Measurements from ENCODE around the gene LDLRAD2.

DNA sequence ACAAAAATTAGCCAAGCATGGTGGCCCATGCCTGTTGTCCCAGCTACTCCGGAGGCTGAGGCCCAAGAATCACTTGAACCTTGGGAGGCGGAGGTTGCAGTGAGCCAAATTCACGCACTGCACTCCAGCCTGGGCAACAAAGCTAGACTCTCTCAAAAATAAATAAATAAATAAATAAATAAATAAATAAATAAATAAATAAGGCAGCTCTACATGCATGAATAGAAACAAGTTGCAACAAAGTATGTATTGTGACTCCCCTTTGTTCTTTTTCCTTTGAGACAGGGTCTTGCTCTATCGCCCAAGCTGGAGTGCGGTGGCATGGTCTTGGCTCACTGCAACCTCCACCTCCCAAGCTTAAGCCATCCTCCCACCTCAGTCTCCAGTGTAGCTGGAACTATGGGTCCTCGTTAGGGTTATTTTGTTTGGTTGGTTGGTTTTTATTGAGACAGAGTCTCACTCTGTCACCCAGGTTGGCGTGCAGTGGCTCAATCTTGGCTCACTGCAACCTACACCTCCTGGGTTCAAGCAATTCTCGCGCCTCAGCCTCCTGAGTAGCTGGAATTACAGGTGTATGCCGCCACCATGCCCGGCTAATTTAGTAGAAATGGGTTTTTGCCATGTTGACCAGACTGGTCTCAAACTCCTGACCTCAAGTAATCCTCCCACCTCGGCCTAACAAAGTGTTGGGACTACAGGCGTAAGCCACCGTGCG, 37.1 kb upstream of the LDLRAD2 start:
- no peak for TF ChIP-seq FOXK2 (IDR thresholded peaks at IDR 0.05)
- no peak for TF ChIP-seq CTBP1 (IDR thresholded peaks at IDR 0.05; ENCODE audit: borderline replicate concordance)
- no peak for TF ChIP-seq NFRKB (IDR thresholded peaks at IDR 0.05)
- no peak for TF ChIP-seq ELF4 (IDR thresholded peaks at IDR 0.05)
- TF ChIP-seq FOXM1 (IDR thresholded peaks at IDR 0.05; ENCODE audit: borderline replicate concordance), result no peak
- TF ChIP-seq ARNT (IDR thresholded peaks at IDR 0.05), result no peak
- TF ChIP-seq HDGF (IDR thresholded peaks at IDR 0.05; ENCODE audit: borderline replicate concordance), result no peak
- no peak for TF ChIP-seq L3MBTL2 (conservative IDR thresholded peaks at IDR 0.05)
- TF ChIP-seq SUZ12 (IDR thresholded peaks at IDR 0.05), result no peak
- no peak for TF ChIP-seq BHLHE40 (IDR thresholded peaks at IDR 0.05; ENCODE audit: borderline replicate concordance)
